Measurements from ENCODE around the gene AFF3.

AFF3 gene

GRCh38 chr2:99877963-99878362 lies 264.4 kb downstream of the AFF3 start:
- DNase-seq: no peak

GRCh38 chr2:99876956-99877355 lies 265.4 kb downstream of the AFF3 start:
- DNase-seq: no peak

GRCh38 chr2:99875627-99876201 lies 266.7 kb downstream of the AFF3 start:
- DNase-seq: no peak

GRCh38 chr2:99868260-99868659 lies 274.1 kb downstream of the AFF3 start:
- DNase-seq: no peak

GRCh38 chr2:99867770-99868169 lies 274.6 kb downstream of the AFF3 start:
- no peak for DNase-seq

- no peak for DNase-seq
Observed at GRCh38 chr2:99865818-99866676, 276.3 kb downstream of the AFF3 start.

GRCh38 chr2:99864561-99865553 lies 277.5 kb downstream of the AFF3 start:
- DNase-seq: no peak

GRCh38 chr2:99863903-99864270 lies 278.5 kb downstream of the AFF3 start:
- no peak for DNase-seq

GRCh38 chr2:99863236-99863902 lies 279.0 kb downstream of the AFF3 start:
- DNase-seq: no peak

GRCh38 chr2:99862566-99862965 lies 279.8 kb downstream of the AFF3 start:
- DNase-seq: no peak

- DNase-seq: no peak
Observed at GRCh38 chr2:99861376-99861760, 281.0 kb downstream of the AFF3 start.

- no peak for DNase-seq
Observed at GRCh38 chr2:99860720-99861375, 281.5 kb downstream of the AFF3 start.

GRCh38 chr2:99858951-99859596 lies 283.3 kb downstream of the AFF3 start:
- no peak for DNase-seq

GRCh38 chr2:99857867-99858444 lies 284.4 kb downstream of the AFF3 start:
- no peak for DNase-seq

GRCh38 chr2:99857372-99857771 lies 285.0 kb downstream of the AFF3 start:
- no peak for DNase-seq

GRCh38 chr2:99856119-99856518 lies 286.3 kb downstream of the AFF3 start:
- no peak for DNase-seq

- DNase-seq: no peak
Observed at GRCh38 chr2:99854236-99854852, 288.0 kb downstream of the AFF3 start.

GRCh38 chr2:99852956-99853355 lies 289.4 kb downstream of the AFF3 start:
- no peak for DNase-seq

GRCh38 chr2:99852376-99852934 lies 289.9 kb downstream of the AFF3 start:
- no peak for DNase-seq

- DNase-seq: no peak
Observed at GRCh38 chr2:99851811-99852210, 290.6 kb downstream of the AFF3 start.
